GM23338 (cell line): ENCODE data around the gene ZNF415. TPM values are rescaled to one million over a fixed set of nuclear protein-coding genes. Genes with fewer than 3 reads are reported as not detected.

Experiments used
- ATAC-seq: fragments of 200-7000 bp; cut with Tn5 transposase; 3 replicates; pipeline ENCODE4 v1.9.1; 2020
- DNase-seq: peaks from one replicate; pipeline ENCODE4 v3.0.0-alpha.2; 2015; ENCODE audit warnings: low spot score
- H2AFZ ChIP-seq: fragments of 200-600 bp; sonication (generic); 2 replicates; pipeline ENCODE4 v1.8.0; 2016; ENCODE audit warnings: antibody characterized with exemption, mild to moderate bottlenecking, moderate library complexity
- H3F3A ChIP-seq: fragments of 200-600 bp; sonication (generic); replicated peaks from 2 replicates; pipeline ENCODE4 v1.8.0; 2017; ENCODE audit warnings: antibody characterized with exemption, mixed run types, low read depth
- H3K27ac ChIP-seq: fragments of 200-600 bp; sonication (generic); 2 replicates; pipeline ENCODE4 v1.6.1; 2016; ENCODE audit warnings: low read depth
- H3K27me3 ChIP-seq: fragments of 200-600 bp; sonication (generic); 2 replicates; pipeline ENCODE4 v1.8.0; 2016; ENCODE audit warnings: mild to moderate bottlenecking, mixed run types, moderate library complexity; ENCODE audit not compliant: insufficient read depth
- H3K36me3 ChIP-seq: fragments of 200-600 bp; sonication (generic); 2 replicates; pipeline ENCODE4 v1.8.0; 2016; ENCODE audit warnings: mild to moderate bottlenecking; ENCODE audit not compliant: insufficient read depth
- H3K4me1 ChIP-seq: fragments of 200-600 bp; sonication (generic); 2 replicates; pipeline ENCODE4 v1.8.0; 2016; ENCODE audit warnings: mild to moderate bottlenecking, moderate library complexity; ENCODE audit not compliant: insufficient read depth
- H3K4me2 ChIP-seq: fragments of 200-600 bp; sonication (generic); 2 replicates; pipeline ENCODE4 v1.7.1; 2017; ENCODE audit warnings: mixed run types
- H3K4me3 ChIP-seq: fragments of 200-600 bp; sonication (generic); 2 replicates; pipeline ENCODE4 v1.6.1; 2016; ENCODE audit warnings: mixed run types
- H3K79me2 ChIP-seq: fragments of 200-600 bp; sonication (generic); replicated peaks from 2 replicates; pipeline ENCODE4 v1.8.0; 2017; ENCODE audit warnings: mild to moderate bottlenecking; ENCODE audit not compliant: insufficient read depth
- H3K9me2 ChIP-seq: fragments of 200-600 bp; sonication (generic); 2 replicates; pipeline ENCODE4 v1.8.0; 2017; ENCODE audit not compliant: insufficient read depth
- H4K20me1 ChIP-seq: fragments of 200-600 bp; sonication (generic); replicated peaks from 2 replicates; pipeline ENCODE4 v1.8.0; 2017; ENCODE audit warnings: mild to moderate bottlenecking; ENCODE audit not compliant: insufficient read depth
- H3K27ac Mint-ChIP-seq: 2 replicates; pipeline ENCODE4 v1.8.0; 2020; ENCODE audit warnings: inconsistent platforms, mild to moderate bottlenecking, moderate library complexity, mixed read lengths
- H3K27me3 Mint-ChIP-seq: 3 replicates; pipeline ENCODE4 v1.8.0; 2022; ENCODE audit warnings: low read depth, mild to moderate bottlenecking, moderate library complexity, mixed read lengths, inconsistent platforms; ENCODE audit not compliant: insufficient read depth, poor library complexity
- H3K36me3 Mint-ChIP-seq: 3 replicates; pipeline ENCODE4 v1.8.0; 2021; ENCODE audit warnings: low read depth, mild to moderate bottlenecking, inconsistent platforms, moderate library complexity, mixed read lengths
- H3K4me1 Mint-ChIP-seq: 3 replicates; pipeline ENCODE4 v1.8.0; 2020; ENCODE audit warnings: mild to moderate bottlenecking, inconsistent platforms, mixed read lengths
- H3K4me3 Mint-ChIP-seq: 3 replicates; pipeline ENCODE4 v1.8.0; 2021; ENCODE audit warnings: moderate library complexity, mild to moderate bottlenecking, inconsistent platforms, mixed read lengths
- H3K9me3 Mint-ChIP-seq: 3 replicates; pipeline ENCODE4 v1.8.0; 2020; ENCODE audit warnings: moderate library complexity, mild to moderate bottlenecking, inconsistent platforms, mixed read lengths
- CTCF ChIP-seq, 2 experiments: fragments of 200-600 bp in 1 of 2; sonication (generic) in 1 of 2; conservative IDR thresholded peaks; 2 replicates each; pipeline versions ENCODE4 v1.5.1 to v1.6.1; 2016 to 2017; ENCODE audit warnings: antibody characterized with exemption in 2 of 2, low read depth in 2 of 2, mild to moderate bottlenecking in 2 of 2, moderate library complexity in 1 of 2
- ETS1 ChIP-seq: IDR thresholded peaks from 2 replicates; pipeline ENCODE4 v1.6.1; 2016; ENCODE audit warnings: antibody characterized with exemption
- EZH2 ChIP-seq: fragments of 200-600 bp; sonication (generic); IDR thresholded peaks from one replicate; pipeline ENCODE4 v1.8.0; 2017; ENCODE audit warnings: antibody characterized with exemption, mild to moderate bottlenecking, low read depth; ENCODE audit not compliant: unreplicated experiment
- NANOG ChIP-seq: IDR thresholded peaks from 2 replicates; pipeline ENCODE4 v1.6.1; 2016; ENCODE audit warnings: antibody characterized with exemption, borderline replicate concordance
- REST ChIP-seq: IDR thresholded peaks from one replicate; pipeline ENCODE4 v1.6.1; 2018; ENCODE audit warnings: antibody characterized with exemption; ENCODE audit not compliant: unreplicated experiment
- STAT1 ChIP-seq: IDR thresholded peaks from one replicate; pipeline ENCODE4 v1.6.1; 2016; ENCODE audit warnings: antibody characterized with exemption; ENCODE audit not compliant: unreplicated experiment
- ZNF462 ChIP-seq: fragments of 250-450 bp; sonication (Bioruptor Pico); IDR thresholded peaks from 2 replicates; pipeline ENCODE4 v1.5.0; 2020; ENCODE audit warnings: mild to moderate bottlenecking, moderate library complexity
- polyA plus RNA-seq: library from polyadenylated mRNA; unstranded; fragments of >200 nt; fragmentation: Nextera tagmentation; extraction: Ambion mirVana; gene quantifications from 2 replicates; pipeline ENCODE4 v1.2.1, GENCODE V29; 2016
- total RNA-seq: library from RNA; depleted of rRNA; stranded (reverse); fragments of >200 nt; shearing (Covaris generic); gene quantifications from 2 replicates; pipeline ENCODE4 v1.2.3, GENCODE V29; 2014

The ZNF415 gene
- total and polyA plus RNA-seq, 2 experiments from 2014 or later = 9.2 to 9.3 TPM

- TF ChIP-seq ZNF462 (no peak), STAT1 (no peak), REST (no peak), EZH2 (no peak)
These were observed 30.4 kb downstream of the ZNF415 start (continued) for GRCh38 chr19:53102206-53102755.

- no peak overlapping the region for H3K27ac Mint-ChIP-seq
- peaks cover 44% of the 10 kb centered on the region for H3K79me2 ChIP-seq
- TF ChIP-seq CTCF (conservative IDR thresholded peaks at IDR 0.05; ENCODE audit: low read depth in 2 of 2) (no peak), NANOG (no peak), ETS1 (no peak)
These were observed 31.2 kb downstream of the ZNF415 start for GRCh38 chr19:53101518-53101917.

More at GRCh38 chr19:53101518-53101917, 31.2 kb downstream of the ZNF415 start:
- peak overlapping the region; percentile 85 for H3K4me3 Mint-ChIP-seq
- H3K36me3 ChIP-seq = no peaks in the 10 kb centered on the region; the same call in 1 of the 2 replicates
- H3K9me2 ChIP-seq = no peaks in the 10 kb centered on the region
- H3K36me3 Mint-ChIP-seq = peaks cover 10% of the 10 kb centered on the region; the same call in 2 of the 3 replicates
- peak overlapping the region; percentile 100; the same call in 1 of the 2 replicates for H3K4me2 ChIP-seq
- H3K9me3 Mint-ChIP-seq = no peaks in the 10 kb centered on the region; the same call in 2 of the 3 replicates
- ATAC-seq (no peak), DNase-seq (peak; percentile 21)
- peaks cover 13% of the 10 kb centered on the region for H3K4me1 ChIP-seq
- H2AFZ ChIP-seq = no peak overlapping the region
- H3K27me3 ChIP-seq = no peaks in the 10 kb centered on the region
- H3K4me1 Mint-ChIP-seq = peaks cover 27% of the 10 kb centered on the region
- H3F3A ChIP-seq = no peaks in the 10 kb centered on the region
- H3K4me3 ChIP-seq = peak overlapping the region; percentile 97
- peaks cover 15% of the 10 kb centered on the region for H4K20me1 ChIP-seq
- H3K27me3 Mint-ChIP-seq = peaks cover 8% of the 10 kb centered on the region
- H3K27ac ChIP-seq = no peak overlapping the region
